Uterus (tissue), 4 donors: ENCODE data around the gene IL32. TPM values are rescaled to one million over a fixed set of nuclear protein-coding genes. Genes with fewer than 3 reads are reported as not detected.
A peak's percentile ranks its signal among the peaks of the same experiment; 100 is the strongest.

ENCODE experiments used
- DNase-seq, 2 donors: peaks; one replicate each; pipeline ENCODE4 v3.0.0-alpha.2; 2019 to 2020
- H3K27ac ChIP-seq, 2 donors: fragments of 200-600 bp; sonication (generic); 1 replicate in 1 of 2; 2 replicates in 1 of 2; pipeline ENCODE4 v1.5.1; 2016 to 2018
- H3K27me3 ChIP-seq, 2 donors: fragments of 200-600 bp; sonication (generic); one replicate each; pipeline ENCODE4 v1.5.1; 2018 to 2019; ENCODE audit warnings: control low read depth in 1 of 2
- H3K36me3 ChIP-seq, 2 donors: fragments of 200-600 bp; sonication (generic); one replicate each; pipeline ENCODE4 v1.5.1; 2019; ENCODE audit warnings: control low read depth in 1 of 2
- H3K4me1 ChIP-seq, 2 donors: fragments of 200-600 bp; sonication (generic); one replicate each; pipeline ENCODE4 v1.5.1; 2018 to 2019; ENCODE audit warnings: control low read depth in 1 of 2
- H3K4me3 ChIP-seq, 2 donors: fragments of 200-600 bp; sonication (generic); 1 replicate in 1 of 2; 2 replicates in 1 of 2; pipeline ENCODE4 v1.5.1; 2018 to 2019; ENCODE audit warnings: mild to moderate bottlenecking in 1 of 2
- H3K9me3 ChIP-seq, 2 donors: fragments of 200-600 bp; sonication (generic); one replicate each; pipeline ENCODE4 v1.5.1; 2019; ENCODE audit warnings: control low read depth in 1 of 2
- POLR2A ChIP-seq, 2 donors: fragments of 450-650 bp; IDR thresholded peaks; one replicate each; pipeline ENCODE4 v1.6.1; 2016; ENCODE audit warnings: antibody characterized with exemption in 2 of 2, mild to moderate bottlenecking in 1 of 2, moderate library complexity in 1 of 2
- intact Hi-C: fragments of 100-400 bp; cut with DNase I; formaldehyde crosslinking; loops from one replicate; pipeline ENCODE4 v1.15.1; 2023; ENCODE audit warnings: low total_unique reads
- total RNA-seq, 4 donors: library from RNA; depleted of rRNA in 3 of 4; stranded (reverse); fragments of >200 nt in 3 of 4; gene quantifications; one replicate each; pipeline versions ENCODE4 v1.1.0 to v1.2.4, GENCODE V29; 2014 to 2023
- TF ChIP-seq, protein P1 (sequence below), 4 experiments: fragments of 200-600 bp in 2 of 4; fragments of 450-650 bp in 2 of 4; sonication (generic) in 2 of 4; IDR thresholded peaks; one replicate each; pipeline ENCODE4 v1.5.1; 2016 to 2019; ENCODE audit warnings: antibody characterized with exemption in 4 of 4, mild to moderate bottlenecking in 2 of 4, moderate library complexity in 1 of 4
- donor health status: DM: yes; HTN: yes; CAD: no.

IL32 gene
- total RNA-seq, 4 donors from 2014 or later: 7.5 to 37.1 (median 20.9) TPM

DNA sequence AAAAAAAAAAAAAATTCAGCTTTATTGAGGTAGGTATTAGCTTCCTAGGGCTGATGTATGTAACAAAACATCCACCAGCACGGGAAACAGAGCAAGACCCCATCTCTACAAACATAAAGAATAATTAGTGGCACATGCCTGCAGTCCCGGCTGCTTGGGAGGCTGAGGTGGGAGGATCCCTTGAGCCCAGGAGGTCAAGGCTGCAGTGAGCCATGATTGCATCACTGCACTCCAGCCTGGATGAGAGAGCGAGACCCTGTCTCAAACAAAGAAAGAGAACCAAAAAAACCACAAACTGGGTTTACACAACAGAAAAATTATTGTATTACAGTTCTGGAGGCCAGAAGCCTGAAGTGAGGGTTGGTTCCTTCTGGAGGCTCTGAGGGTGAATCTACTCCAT is 23.1 kb upstream of the IL32 start:
- Histone ChIP-seq H3K27ac (no peak overlapping the region), H3K36me3 (no peaks in the 10 kb centered on the region), H3K27me3 (peaks cover 29 to 46% of the 10 kb centered on the region in 2 donors), H3K4me3 (no peak overlapping the region), H3K4me1 (peaks cover 0 to 16% of the 10 kb centered on the region in 2 donors), H3K9me3 (no peaks in the 10 kb centered on the region)
- no peak for DNase-seq
- intact Hi-C loops: no loop called here
- TF ChIP-seq POLR2A (IDR thresholded peaks at IDR 0.05): no peak
- TF ChIP-seq, protein P1, sequence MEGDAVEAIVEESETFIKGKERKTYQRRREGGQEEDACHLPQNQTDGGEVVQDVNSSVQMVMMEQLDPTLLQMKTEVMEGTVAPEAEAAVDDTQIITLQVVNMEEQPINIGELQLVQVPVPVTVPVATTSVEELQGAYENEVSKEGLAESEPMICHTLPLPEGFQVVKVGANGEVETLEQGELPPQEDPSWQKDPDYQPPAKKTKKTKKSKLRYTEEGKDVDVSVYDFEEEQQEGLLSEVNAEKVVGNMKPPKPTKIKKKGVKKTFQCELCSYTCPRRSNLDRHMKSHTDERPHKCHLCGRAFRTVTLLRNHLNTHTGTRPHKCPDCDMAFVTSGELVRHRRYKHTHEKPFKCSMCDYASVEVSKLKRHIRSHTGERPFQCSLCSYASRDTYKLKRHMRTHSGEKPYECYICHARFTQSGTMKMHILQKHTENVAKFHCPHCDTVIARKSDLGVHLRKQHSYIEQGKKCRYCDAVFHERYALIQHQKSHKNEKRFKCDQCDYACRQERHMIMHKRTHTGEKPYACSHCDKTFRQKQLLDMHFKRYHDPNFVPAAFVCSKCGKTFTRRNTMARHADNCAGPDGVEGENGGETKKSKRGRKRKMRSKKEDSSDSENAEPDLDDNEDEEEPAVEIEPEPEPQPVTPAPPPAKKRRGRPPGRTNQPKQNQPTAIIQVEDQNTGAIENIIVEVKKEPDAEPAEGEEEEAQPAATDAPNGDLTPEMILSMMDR (IDR thresholded peaks at IDR 0.05): no peak

DNA sequence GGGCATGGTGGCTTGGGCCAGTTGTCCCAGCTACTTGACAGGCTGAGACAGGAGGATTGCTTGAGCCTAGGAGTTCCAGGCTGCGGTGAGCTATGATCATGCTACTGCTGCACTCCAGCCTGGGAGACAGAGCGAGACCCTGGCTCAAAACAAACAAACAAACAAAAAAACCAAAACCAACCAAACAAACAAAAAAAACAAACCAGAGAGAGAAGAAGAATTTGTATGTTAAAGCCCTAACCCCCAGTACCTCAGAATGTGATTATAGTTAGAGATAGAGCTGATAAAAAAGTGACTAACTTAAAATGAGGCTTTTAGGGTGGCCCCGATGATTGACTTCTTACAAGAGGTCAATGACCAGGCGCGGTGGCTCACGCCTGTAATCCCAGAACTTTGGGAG is 20.7 kb upstream of the IL32 start:
- TF ChIP-seq, protein P1 (IDR thresholded peaks at IDR 0.05): no peak
- TF ChIP-seq POLR2A (IDR thresholded peaks at IDR 0.05): no peak
- H3K27me3 ChIP-seq: peaks cover 29 to 37% of the 10 kb centered on the region in 2 donors
- H3K36me3 ChIP-seq: no peaks in the 10 kb centered on the region
- no peak for DNase-seq
- no peak overlapping the region for H3K4me3 ChIP-seq
- no peaks in the 10 kb centered on the region for H3K9me3 ChIP-seq
- no peak overlapping the region for H3K27ac ChIP-seq
- H3K4me1 ChIP-seq: peaks cover 0 to 16% of the 10 kb centered on the region in 2 donors
- intact Hi-C loops: no loop called here

DNA sequence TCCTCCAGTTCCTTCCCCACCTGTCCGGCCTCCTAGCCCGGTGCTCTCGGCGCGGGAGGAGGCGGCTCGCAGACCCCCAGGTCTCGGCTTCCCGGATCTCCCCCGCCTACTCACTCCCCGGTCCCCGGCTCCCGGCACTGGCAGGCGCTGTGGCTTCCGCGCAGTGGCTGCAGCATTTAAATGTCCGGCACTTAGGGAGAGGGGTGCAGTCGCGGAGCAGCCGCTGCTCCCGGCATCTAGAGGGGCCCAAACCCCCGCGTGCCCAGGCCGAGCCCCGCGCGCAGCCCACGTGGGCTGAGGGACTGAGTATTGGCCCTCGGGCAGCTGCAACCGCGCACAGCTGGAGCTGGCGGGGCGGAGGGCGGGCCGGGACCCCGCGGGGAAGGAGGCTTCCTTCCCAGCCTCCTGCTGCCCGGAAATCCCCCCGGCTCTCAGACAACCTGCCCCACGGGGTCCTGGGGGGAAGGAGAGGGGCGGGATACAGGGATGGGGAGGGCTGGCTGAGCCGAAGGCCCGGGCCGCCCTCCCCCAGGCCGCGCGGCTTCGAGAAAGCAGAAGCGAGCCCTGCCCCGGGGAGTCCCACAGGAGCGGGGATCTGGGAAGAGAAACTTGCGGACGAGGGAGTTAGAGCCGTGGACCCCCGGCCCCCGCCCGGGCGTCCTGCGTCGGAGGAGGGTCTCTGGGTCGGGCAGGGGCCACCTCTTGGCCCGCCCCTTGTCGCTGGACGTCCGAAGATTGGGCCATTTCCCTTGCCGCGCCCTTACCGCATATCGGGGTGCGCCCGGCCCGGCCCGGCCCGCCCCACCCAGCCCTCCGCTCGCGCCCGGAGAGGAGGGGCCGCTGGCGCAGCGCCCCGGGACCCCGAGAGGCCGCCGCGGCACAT is 19.4 kb upstream of the IL32 start, which contains the start of gene MMP25:
Gene MMP25, plus strand, starts transcription at position 804 of the 883 bp plus-strand sequence. CDS start 357 bp downstream, outside the sequence.
- H3K27ac ChIP-seq: no peak within 1 kb of the TSS
- H3K4me3 ChIP-seq: peak within 1 kb of the TSS; percentile 20 to 35
- intact Hi-C loops: no loop called here
- peaks cover 29 to 37% of the 10 kb centered on the region in 2 donors for H3K27me3 ChIP-seq
- DNase-seq: no peak
- H3K36me3 ChIP-seq: no peaks in the 10 kb centered on the region
- no peak for TF ChIP-seq POLR2A (IDR thresholded peaks at IDR 0.05)
- TF ChIP-seq, protein P1 (IDR thresholded peaks at IDR 0.05): no peak
- H3K9me3 ChIP-seq: no peaks in the 10 kb centered on the region
- H3K4me1 ChIP-seq: peaks cover 0 to 16% of the 10 kb centered on the region in 2 donors

DNA sequence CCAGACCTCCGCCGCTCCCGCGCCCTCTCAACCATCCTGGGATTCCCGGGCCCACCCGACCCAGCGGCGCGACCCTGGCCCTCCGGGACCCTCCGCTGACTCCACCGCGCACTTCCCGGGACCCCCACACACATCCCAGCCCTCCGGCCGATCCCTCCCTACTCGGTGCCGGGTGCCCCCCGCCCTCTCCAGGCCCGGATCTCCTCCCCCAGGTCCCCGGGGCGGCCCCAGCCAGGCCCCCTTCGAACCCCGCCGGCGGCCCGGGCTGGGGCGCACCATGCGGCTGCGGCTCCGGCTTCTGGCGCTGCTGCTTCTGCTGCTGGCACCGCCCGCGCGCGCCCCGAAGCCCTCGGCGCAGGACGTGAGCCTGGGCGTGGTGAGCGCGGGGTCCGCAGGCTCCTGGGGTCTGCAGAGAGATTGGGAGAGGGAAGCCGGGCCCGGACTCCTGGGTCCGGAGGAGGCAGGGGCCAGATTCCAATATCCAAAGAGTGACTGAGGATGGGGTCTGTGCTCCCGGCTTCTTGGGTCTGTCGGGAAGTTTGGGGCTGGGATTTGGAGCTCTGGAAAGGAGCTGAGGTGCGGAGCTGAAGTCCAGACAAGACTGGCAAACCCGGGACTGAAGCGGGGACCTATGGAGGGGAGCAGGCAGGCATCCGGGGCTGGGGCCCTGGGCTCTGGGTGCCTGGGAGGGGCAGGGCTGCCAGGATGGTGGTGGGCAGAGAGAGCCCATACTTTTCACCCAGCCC is 18.6 kb upstream of the IL32 start:
- DNase-seq: no peak
- H3K27me3 ChIP-seq: peaks cover 29 to 37% of the 10 kb centered on the region in 2 donors
- no peak overlapping the region for H3K27ac ChIP-seq
- no peak for TF ChIP-seq POLR2A (IDR thresholded peaks at IDR 0.05)
- TF ChIP-seq, protein P1 (IDR thresholded peaks at IDR 0.05): no peak
- intact Hi-C loops: no loop called here
- H3K36me3 ChIP-seq: no peaks in the 10 kb centered on the region
- peaks cover 0 to 16% of the 10 kb centered on the region in 2 donors for H3K4me1 ChIP-seq
- no peaks in the 10 kb centered on the region for H3K9me3 ChIP-seq
- H3K4me3 ChIP-seq: peak overlapping the region in 1 of 2 donors; percentile 20

DNA sequence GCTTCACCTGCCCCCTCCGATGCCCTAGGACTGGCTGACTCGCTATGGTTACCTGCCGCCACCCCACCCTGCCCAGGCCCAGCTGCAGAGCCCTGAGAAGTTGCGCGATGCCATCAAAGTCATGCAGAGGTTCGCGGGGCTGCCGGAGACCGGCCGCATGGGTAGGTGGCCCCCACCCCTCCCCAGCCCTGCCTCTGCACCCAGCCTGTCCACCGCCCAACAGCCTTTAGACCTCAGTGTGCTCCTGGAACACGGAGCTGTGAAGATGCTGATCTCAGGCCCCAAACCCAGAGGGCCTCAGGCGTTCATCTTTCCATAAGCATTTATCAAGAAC is 18.1 kb upstream of the IL32 start:
- no peak overlapping the region for H3K4me3 ChIP-seq
- H3K27me3 ChIP-seq: peaks cover 29 to 37% of the 10 kb centered on the region in 2 donors
- intact Hi-C loops: no loop called here

More for the DNA sequence above, 18.1 kb upstream of the IL32 start:
- Histone ChIP-seq H3K4me1 (peaks cover 0 to 16% of the 10 kb centered on the region in 2 donors), H3K9me3 (no peaks in the 10 kb centered on the region), H3K36me3 (no peaks in the 10 kb centered on the region), H3K27ac (no peak overlapping the region)
- no peak for TF ChIP-seq POLR2A (IDR thresholded peaks at IDR 0.05)
- TF ChIP-seq, protein P1 (IDR thresholded peaks at IDR 0.05): no peak
- no peak for DNase-seq
